GM12878 (cell line): ENCODE results near the gene FAM193B. TPM values are rescaled to one million over a fixed set of nuclear protein-coding genes. Genes with fewer than 3 reads are reported as not detected.
A peak's percentile ranks its signal among the peaks of the same experiment; 100 is the strongest.

Source experiments
- ATF3 ChIP-seq: IDR thresholded peaks from 2 replicates; pipeline ENCODE4 v1.6.1; 2011; ENCODE audit warnings: low read depth, mild to moderate bottlenecking, low read length, moderate library complexity, borderline replicate concordance; ENCODE audit errors: extremely low read depth
- ATF7 ChIP-seq: fragments of 450-650 bp; IDR thresholded peaks from 2 replicates; pipeline ENCODE4 v1.6.1; 2016; ENCODE audit warnings: low read depth, mild to moderate bottlenecking
- BACH1 ChIP-seq: fragments of 450-650 bp; IDR thresholded peaks from 2 replicates; pipeline ENCODE4 v1.6.1; 2017; ENCODE audit warnings: mild to moderate bottlenecking, borderline replicate concordance
- BCL11A ChIP-seq: IDR thresholded peaks from 2 replicates; pipeline ENCODE4 v1.6.1; 2011; ENCODE audit warnings: low read depth, low read length
- BHLHE40 ChIP-seq, 2 experiments: fragments of 450-650 bp in 1 of 2; IDR thresholded peaks; 2 replicates each; pipeline ENCODE4 v1.6.1; 2011 to 2017; ENCODE audit warnings: low read depth in 2 of 2, borderline replicate concordance in 1 of 2, improper control_type of control experiment in 1 of 2, low read length in 1 of 2, mild to moderate bottlenecking in 1 of 2
- CHD4 ChIP-seq: fragments of 200-600 bp; sonication (generic); IDR thresholded peaks from 2 replicates; pipeline ENCODE4 v1.6.1; 2016; ENCODE audit warnings: mild to moderate bottlenecking
- E4F1 ChIP-seq: fragments of 450-650 bp; IDR thresholded peaks from 2 replicates; pipeline ENCODE4 v1.6.1; 2018; ENCODE audit warnings: borderline replicate concordance, mild to moderate bottlenecking; ENCODE audit not compliant: partially characterized antibody
- EGR1 ChIP-seq, 2 experiments: IDR thresholded peaks; 1 replicate in 1 of 2; 2 replicates in 1 of 2; pipeline ENCODE4 v1.6.1; 2011 to 2012; ENCODE audit warnings: low read depth in 2 of 2, low read length in 2 of 2, borderline replicate concordance in 1 of 2, mild to moderate bottlenecking in 1 of 2, moderate library complexity in 1 of 2
- ELK1 ChIP-seq: IDR thresholded peaks from 2 replicates; pipeline ENCODE4 v1.6.1; 2012; ENCODE audit warnings: low read depth, low read length, improper control_type of control experiment
- EP300 ChIP-seq, 2 experiments: fragments of 150-350 bp in 1 of 2; IDR thresholded peaks; 2 replicates each; pipeline ENCODE4 v1.6.1; 2011 to 2012; ENCODE audit warnings: low read depth in 2 of 2, low read length in 2 of 2, borderline replicate concordance in 1 of 2, improper control_type of control experiment in 1 of 2, inconsistent platforms in 1 of 2; ENCODE audit not compliant: control insufficient read depth in 1 of 2
- FOS ChIP-seq: IDR thresholded peaks from 3 replicates; pipeline ENCODE4 v1.6.1; 2011; ENCODE audit warnings: borderline replicate concordance; ENCODE audit not compliant: insufficient read length; ENCODE audit errors: extremely low read depth
- GATAD2B ChIP-seq: fragments of 450-650 bp; conservative IDR thresholded peaks from 2 replicates; pipeline ENCODE4 v1.6.1; 2017; ENCODE audit warnings: low read depth, mild to moderate bottlenecking, moderate library complexity
- HDAC2 ChIP-seq: fragments of 200-600 bp; sonication (generic); IDR thresholded peaks from 2 replicates; pipeline ENCODE4 v1.6.1; 2017
- HDGF ChIP-seq: fragments of 450-650 bp; IDR thresholded peaks from 2 replicates; pipeline ENCODE4 v1.6.1; 2016; ENCODE audit warnings: antibody characterized with exemption
- HSF1 ChIP-seq: fragments of 150-350 bp; IDR thresholded peaks from 2 replicates; pipeline ENCODE4 v1.6.1; 2014; ENCODE audit warnings: mild to moderate bottlenecking, low read depth, low read length
- LARP7 ChIP-seq: fragments of 450-650 bp; IDR thresholded peaks from 2 replicates; pipeline ENCODE4 v1.6.1; 2017; ENCODE audit warnings: mild to moderate bottlenecking
- NBN ChIP-seq: fragments of 450-650 bp; IDR thresholded peaks from 2 replicates; pipeline ENCODE4 v1.6.1; 2016
- NFYB ChIP-seq: IDR thresholded peaks from 2 replicates; pipeline ENCODE4 v1.6.1; 2011; ENCODE audit warnings: low read depth, mild to moderate bottlenecking, low read length, improper control_type of control experiment, moderate library complexity; ENCODE audit not compliant: insufficient read depth
- NR2C1 ChIP-seq: fragments of 450-650 bp; IDR thresholded peaks from 2 replicates; pipeline ENCODE4 v1.6.1; 2017; ENCODE audit warnings: antibody characterized with exemption, mild to moderate bottlenecking, moderate library complexity
- POLR2AphosphoS5 ChIP-seq: IDR thresholded peaks from 2 replicates; pipeline ENCODE4 v1.6.1; 2011; ENCODE audit warnings: mild to moderate bottlenecking, low read length, inconsistent platforms
- RELA ChIP-seq: fragments of 450-650 bp; IDR thresholded peaks from 2 replicates; pipeline ENCODE4 v1.8.0; 2014; ENCODE audit warnings: borderline replicate concordance; ENCODE audit not compliant: partially characterized antibody
- SREBF1 ChIP-seq: IDR thresholded peaks from 2 replicates; pipeline ENCODE4 v1.6.1; 2012; ENCODE audit warnings: mild to moderate bottlenecking, low read length
- SREBF2 ChIP-seq: IDR thresholded peaks from 2 replicates; pipeline ENCODE4 v1.6.1; 2012; ENCODE audit warnings: mild to moderate bottlenecking, low read length
- STAT1 ChIP-seq: fragments of 450-650 bp; conservative IDR thresholded peaks from 2 replicates; pipeline ENCODE4 v1.6.1; 2014; ENCODE audit warnings: antibody characterized with exemption, mild to moderate bottlenecking
- ZNF622 ChIP-seq: fragments of 450-650 bp; IDR thresholded peaks from 2 replicates; pipeline ENCODE4 v1.6.1; 2017; ENCODE audit warnings: mild to moderate bottlenecking, inconsistent platforms
- polyA plus RNA-seq, 11 experiments: library from polyadenylated mRNA; depleted of rRNA in 4 of 11; unstranded in 6 of 11; stranded (reverse) in 5 of 11; fragments of >200 nt; fragmentation: Nextera tagmentation in 4 of 11; fragmentation: Illumina TruSeq in 1 of 11; extraction: Ambion mirVana in 4 of 11; extraction: Trizol in 1 of 11; gene quantifications; 1 replicate in 1 of 11; 2 replicates in 10 of 11; pipeline versions ENCODE4 v1.2.1 to v1.2.3, GENCODE V29; 2011 to 2016; ENCODE audit warnings: inconsistent platforms in 2 of 11, missing spikeins in 2 of 11, low read depth in 1 of 11
- total RNA-seq, 4 experiments: library from RNA; depleted of rRNA in 3 of 4; stranded (reverse); fragments of >200 nt in 3 of 4; fragmentation: Illumina TruSeq in 1 of 4; extraction: Trizol in 1 of 4; gene quantifications; 2 replicates each; pipeline versions ENCODE4 v1.2.1 to v1.2.3, GENCODE V29; 2013 to 2021

FAM193B gene
- total and polyA plus RNA-seq, 10 of the 15 experiments (the other 5 are each of a cell fraction or from before 2014, with no cell fraction given), result 3.3 to 47.0 (median 25.1) TPM

GRCh38 chr5:177516601-177517568, 37.5 kb downstream of the FAM193B start, which contains the start of gene DDX41 (continued):
- TF ChIP-seq EGR1 (IDR thresholded peaks at IDR 0.05; ENCODE audit: borderline replicate concordance in 1 of 2, low read depth in 2 of 2, low read length in 2 of 2) (0 out of 3 replicates have a peak, but pooled peaks of 1 of the 2 experiments have one; percentile 50), POLR2AphosphoS5 (peak; percentile 83), GATAD2B (peak; percentile 86), EP300 (IDR thresholded peaks at IDR 0.05; ENCODE audit: borderline replicate concordance in 1 of 2, control insufficient read depth in 1 of 2, low read depth in 2 of 2, low read length in 2 of 2) (no peak), BHLHE40 (IDR thresholded peaks at IDR 0.05; ENCODE audit: borderline replicate concordance in 1 of 2, low read depth in 2 of 2, low read length in 1 of 2) (peak in 1 of 2 experiments; percentile 32; a peak in 2 of 4 replicates), HDGF (peak; percentile 93), STAT1 (no peak; the same call in 1 of the 2 replicates), HDAC2 (no peak), ZNF622 (no peak), FOS (no peak), BCL11A (no peak), E4F1 (peak; percentile 65), RELA (peak; percentile 76), ATF3 (no peak), ATF7 (peak; percentile 76), ELK1 (peak; percentile 80), HSF1 (no peak), SREBF2 (no peak), LARP7 (peak; percentile 88), NBN (peak; percentile 98), CHD4 (no peak), SREBF1 (no peak), NFYB (peak; percentile 81), NR2C1 (peak; percentile 79), BACH1 (no peak)
